Measurements from ENCODE around the gene HHEX. TPM values are rescaled to one million over a fixed set of nuclear protein-coding genes. Genes with fewer than 3 reads are reported as not detected.
"Not testable (repeated sequence)": the region's sequence is repeated elsewhere in the genome, so short reads cannot be mapped to it uniquely, and the experiment has no call there.

HHEX gene
- total RNA-seq, 1 donor from 2014 or later = 62.1 TPM

DNA sequence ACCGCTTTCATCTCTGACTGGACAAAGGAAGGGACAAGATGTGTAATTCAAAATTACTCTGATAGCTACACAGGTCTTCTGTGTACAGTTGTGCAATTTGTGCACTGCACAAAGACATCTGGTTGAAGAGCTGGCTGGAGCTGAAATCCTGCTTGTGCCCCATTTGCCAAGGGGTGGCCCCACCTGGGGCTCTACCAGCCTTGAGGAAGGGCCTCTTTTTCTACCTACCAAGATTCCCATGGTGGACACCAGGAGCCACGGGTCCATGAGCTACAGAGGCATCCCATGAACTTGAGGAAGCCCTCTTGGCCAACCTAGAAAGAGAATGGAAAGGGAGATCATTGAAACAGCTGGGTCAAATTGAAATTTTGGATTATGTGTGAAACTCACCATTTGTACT is 43.2 kb downstream of the HHEX start:
- no peak for DNase-seq (ENCODE audit: low read depth in 2 of 2)

DNA sequence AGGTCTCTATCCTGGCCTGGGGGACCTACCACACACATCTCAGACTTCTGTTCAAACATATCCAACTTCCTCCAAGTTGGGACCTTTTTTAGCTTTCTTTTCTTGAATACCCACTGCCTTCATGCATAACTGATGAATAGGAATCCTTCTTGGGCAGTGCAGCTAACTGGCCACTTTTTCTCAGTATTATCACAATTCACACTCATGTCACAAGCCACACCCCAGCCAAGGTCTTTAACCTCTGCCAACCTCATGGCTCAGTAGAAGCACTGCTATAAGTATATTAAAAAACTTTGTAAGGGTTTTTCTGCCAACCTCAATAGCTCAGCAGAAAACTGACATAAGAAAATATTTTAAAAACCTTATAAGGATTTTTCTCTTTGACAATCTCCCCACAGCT is 44.5 kb downstream of the HHEX start:
- no peak for DNase-seq (ENCODE audit: low read depth in 2 of 2)

GRCh38 chr10:92735938-92736337 is 46.2 kb downstream of the HHEX start:
- no peak for DNase-seq (ENCODE audit: low read depth in 2 of 2)

DNA sequence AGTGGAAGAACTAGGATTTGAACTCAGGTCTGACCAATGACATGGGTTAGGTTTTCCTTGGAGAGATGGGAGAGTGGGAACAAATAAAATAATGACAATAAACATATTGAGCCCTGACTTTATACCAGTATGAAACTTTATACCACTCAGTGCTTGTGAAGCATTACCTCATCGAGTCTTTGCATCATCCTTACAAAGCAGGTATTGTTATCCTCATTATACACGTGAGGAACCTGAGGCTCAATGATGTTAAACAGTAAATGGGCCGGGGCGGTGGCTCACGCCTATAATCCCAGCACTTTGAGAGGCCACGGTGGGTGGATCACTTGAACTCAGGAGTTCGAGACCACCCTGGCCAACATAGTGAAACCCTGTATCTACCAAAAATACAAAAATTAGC is 47.7 kb downstream of the HHEX start:
- no peak for DNase-seq (ENCODE audit: low read depth in 2 of 2)

DNA sequence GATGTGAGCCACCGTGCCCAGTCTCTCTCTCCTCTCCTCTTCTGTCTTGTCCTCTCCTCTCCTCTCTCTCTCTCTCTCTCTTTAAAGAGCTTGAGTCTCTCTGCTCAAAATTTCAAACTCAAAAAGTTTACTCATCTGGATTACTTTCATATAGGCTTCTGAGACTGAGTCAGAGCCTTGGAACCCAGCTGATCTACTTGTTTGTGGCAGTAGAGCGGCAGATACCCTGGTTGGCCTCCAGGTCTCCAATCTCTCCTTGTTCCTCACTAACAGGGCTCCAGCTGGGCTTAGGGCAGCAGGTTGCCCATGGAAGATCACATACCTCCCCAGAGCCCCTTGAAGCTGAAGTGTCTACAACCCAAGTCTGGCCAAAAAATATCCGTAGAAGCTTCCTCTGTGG is 51.0 kb downstream of the HHEX start:
- peak in 1 of 2 donors; percentile 4 for DNase-seq (ENCODE audit: low read depth in 2 of 2)

- DNase-seq (ENCODE audit: low read depth in 2 of 2) = not testable (repeated sequence)
These were observed 52.0 kb downstream of the HHEX start for GRCh38 chr10:92741741-92742140.

DNA sequence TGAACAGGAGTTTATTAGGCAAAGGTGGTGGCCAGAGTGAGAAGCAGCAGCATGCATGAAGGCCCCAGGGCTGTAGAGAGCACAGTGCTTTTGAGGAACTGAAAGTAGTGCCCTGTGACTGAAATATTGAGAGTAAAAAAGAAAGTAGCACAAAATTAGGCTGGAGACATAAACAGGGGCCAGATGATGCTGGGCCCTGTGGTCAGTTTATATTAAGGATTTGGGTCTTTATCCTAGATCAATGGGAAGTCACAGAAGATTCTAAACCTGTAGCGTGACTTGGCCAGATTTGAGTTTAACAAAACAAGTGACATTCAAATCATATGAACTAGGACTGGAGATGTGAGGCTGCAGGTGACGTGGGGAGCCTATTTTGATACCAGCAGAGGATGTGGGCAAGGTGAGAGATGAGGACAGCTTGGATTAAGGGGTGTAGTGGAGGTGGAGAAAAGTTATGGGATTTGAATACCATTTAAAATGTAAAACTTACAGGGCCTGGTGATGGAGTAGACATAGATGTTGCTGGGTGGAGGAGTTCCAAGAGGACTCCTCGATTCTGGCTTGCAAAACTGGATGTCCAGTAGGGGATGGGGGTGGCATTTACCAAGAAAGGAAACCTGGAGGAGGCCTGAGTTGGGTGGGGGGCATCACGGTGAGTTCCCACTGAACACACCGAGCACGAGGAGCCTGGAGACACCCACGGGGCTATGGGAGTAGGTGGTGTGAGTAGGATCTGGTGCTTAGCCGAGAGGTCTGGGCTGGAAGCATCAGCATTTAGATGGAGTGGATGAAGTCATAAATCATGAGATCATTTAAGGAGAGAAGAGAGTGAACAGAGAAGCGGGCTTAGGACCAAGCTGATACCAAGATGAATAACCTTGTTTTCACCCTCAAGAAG is 52.8 kb downstream of the HHEX start:
- no peak for DNase-seq (ENCODE audit: low read depth in 2 of 2)

Other genes starting within 250 kb of the HHEX start
- gene IDE, start 115.9 kb upstream of the HHEX start, total RNA-seq = 19.4 and 20.2 TPM in 2 replicates
- gene KIF11, start 96.8 kb upstream of the HHEX start, total RNA-seq = 3.2 and 10.5 TPM in 2 replicates
- 201 and 390 TPM in 2 replicates for gene EXOC6, start 158.6 kb downstream of the HHEX start, total RNA-seq